Osteoblast (primary cell): Measurements from ENCODE around the gene TGM6. TPM values are rescaled to one million over a fixed set of nuclear protein-coding genes. Genes with fewer than 3 reads are reported as not detected.

Experiments used
- DNase-seq: peaks from one replicate; pipeline ENCODE4 v3.0.0; 2011; ENCODE audit warnings: low spot score, mixed read lengths; ENCODE audit not compliant: insufficient read length; ENCODE audit errors: missing footprints
- H2AFZ ChIP-seq: 2 replicates; pipeline ENCODE4 v1.6.0; 2011; ENCODE audit warnings: mild to moderate bottlenecking, low read length
- H3K27ac ChIP-seq: 2 replicates; pipeline ENCODE4 v1.5.1; 2011; ENCODE audit warnings: mild to moderate bottlenecking, low read depth, low read length, moderate library complexity
- H3K27me3 ChIP-seq: 2 replicates; pipeline ENCODE4 v1.6.0; 2012; ENCODE audit warnings: mild to moderate bottlenecking, control low read depth, inconsistent platforms, low read length, moderate library complexity; ENCODE audit not compliant: insufficient read depth
- H3K36me3 ChIP-seq: 2 replicates; pipeline ENCODE4 v1.5.1; 2011; ENCODE audit warnings: mild to moderate bottlenecking, low read length, control low read depth, moderate library complexity; ENCODE audit not compliant: insufficient read depth
- H3K4me1 ChIP-seq: 2 replicates; pipeline ENCODE4 v1.5.1; 2011; ENCODE audit warnings: mild to moderate bottlenecking, low read length, control low read depth, moderate library complexity; ENCODE audit not compliant: insufficient read depth
- H3K4me2 ChIP-seq: 2 replicates; pipeline ENCODE4 v1.6.0; 2011; ENCODE audit warnings: mild to moderate bottlenecking, low read length; ENCODE audit not compliant: insufficient read depth
- H3K4me3 ChIP-seq: fragments of 200-600 bp; sonication (generic); 3 replicates; pipeline ENCODE4 v1.5.1; 2012; ENCODE audit warnings: mild to moderate bottlenecking, low read length, inconsistent platforms; ENCODE audit not compliant: insufficient read depth
- H3K79me2 ChIP-seq: 2 replicates; pipeline ENCODE4 v1.6.0; 2012; ENCODE audit warnings: mild to moderate bottlenecking, low read length, control low read depth, inconsistent platforms; ENCODE audit not compliant: insufficient read depth
- H3K9me3 ChIP-seq: 2 replicates; pipeline ENCODE4 v1.5.1; 2011; ENCODE audit warnings: low read depth, low read length, control low read depth
- H4K20me1 ChIP-seq: 2 replicates; pipeline ENCODE4 v1.6.0; 2012; ENCODE audit warnings: mild to moderate bottlenecking, low read length, control low read depth; ENCODE audit not compliant: insufficient read depth
- total RNA-seq: library from RNA; depleted of rRNA; stranded (reverse); fragments of >200 nt; gene quantifications from 2 replicates; pipeline ENCODE4 v1.2.3, GENCODE V29; 2012
- TF ChIP-seq, protein P1 (sequence below): IDR thresholded peaks from 2 replicates; pipeline ENCODE4 v1.5.1; 2011; ENCODE audit warnings: mild to moderate bottlenecking, low read depth, low read length, moderate library complexity; ENCODE audit errors: extremely low read depth

TGM6 gene
- total RNA-seq, 1 donor: not detected

DNA sequence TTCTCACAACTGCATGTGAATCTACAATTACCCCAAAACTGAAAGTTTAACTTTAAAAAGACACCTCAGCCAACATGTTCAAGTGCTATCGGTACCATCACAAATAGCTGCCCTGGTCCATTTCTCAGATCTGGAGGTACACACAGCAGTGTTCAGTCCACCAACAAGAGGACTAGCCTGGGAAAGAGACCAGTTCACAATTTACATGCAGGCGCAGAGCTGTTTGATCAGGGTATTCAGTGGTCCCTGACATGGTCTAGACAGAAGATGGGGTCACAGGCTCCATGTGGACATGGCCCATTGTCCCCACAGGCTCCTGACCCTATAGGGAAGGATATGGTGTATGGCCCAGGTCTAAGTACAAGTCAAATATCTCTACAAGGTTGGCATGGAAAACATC, 15.6 kb upstream of the TGM6 start:
- no peak for DNase-seq
- Histone ChIP-seq H2AFZ (no peak overlapping the region), H3K9me3 (no peaks in the 10 kb centered on the region), H3K4me2 (no peak overlapping the region), H3K36me3 (no peaks in the 10 kb centered on the region), H4K20me1 (no peaks in the 10 kb centered on the region), H3K4me3 (no peak overlapping the region), H3K4me1 (no peaks in the 10 kb centered on the region), H3K27me3 (no peaks in the 10 kb centered on the region), H3K27ac (no peak overlapping the region), H3K79me2 (no peaks in the 10 kb centered on the region)
- TF ChIP-seq, protein P1, sequence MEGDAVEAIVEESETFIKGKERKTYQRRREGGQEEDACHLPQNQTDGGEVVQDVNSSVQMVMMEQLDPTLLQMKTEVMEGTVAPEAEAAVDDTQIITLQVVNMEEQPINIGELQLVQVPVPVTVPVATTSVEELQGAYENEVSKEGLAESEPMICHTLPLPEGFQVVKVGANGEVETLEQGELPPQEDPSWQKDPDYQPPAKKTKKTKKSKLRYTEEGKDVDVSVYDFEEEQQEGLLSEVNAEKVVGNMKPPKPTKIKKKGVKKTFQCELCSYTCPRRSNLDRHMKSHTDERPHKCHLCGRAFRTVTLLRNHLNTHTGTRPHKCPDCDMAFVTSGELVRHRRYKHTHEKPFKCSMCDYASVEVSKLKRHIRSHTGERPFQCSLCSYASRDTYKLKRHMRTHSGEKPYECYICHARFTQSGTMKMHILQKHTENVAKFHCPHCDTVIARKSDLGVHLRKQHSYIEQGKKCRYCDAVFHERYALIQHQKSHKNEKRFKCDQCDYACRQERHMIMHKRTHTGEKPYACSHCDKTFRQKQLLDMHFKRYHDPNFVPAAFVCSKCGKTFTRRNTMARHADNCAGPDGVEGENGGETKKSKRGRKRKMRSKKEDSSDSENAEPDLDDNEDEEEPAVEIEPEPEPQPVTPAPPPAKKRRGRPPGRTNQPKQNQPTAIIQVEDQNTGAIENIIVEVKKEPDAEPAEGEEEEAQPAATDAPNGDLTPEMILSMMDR: no peak

DNA sequence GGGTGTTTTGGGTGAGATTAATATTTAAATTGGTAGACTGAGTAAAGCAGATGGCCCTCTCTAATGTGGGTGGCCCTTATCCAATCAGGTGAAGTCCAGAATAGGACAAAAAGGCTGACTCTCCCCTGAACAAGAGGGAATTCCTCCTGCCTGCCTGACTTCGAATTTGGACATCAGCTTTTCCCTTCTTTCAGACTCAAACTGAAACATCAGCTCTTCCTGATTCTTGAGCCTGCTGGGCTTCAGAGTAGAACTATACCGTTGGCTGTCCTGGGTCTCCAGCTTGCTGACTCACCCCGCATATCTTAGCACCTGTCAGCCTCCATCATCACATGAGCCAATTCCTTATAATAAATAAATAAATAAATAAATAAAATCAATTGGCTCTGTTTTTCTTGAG, 15.0 kb upstream of the TGM6 start:
- Histone ChIP-seq H3K4me2 (no peak overlapping the region), H3K4me3 (no peak overlapping the region), H3K9me3 (no peaks in the 10 kb centered on the region), H3K4me1 (no peaks in the 10 kb centered on the region), H3K27me3 (no peaks in the 10 kb centered on the region), H2AFZ (no peak overlapping the region), H3K36me3 (no peaks in the 10 kb centered on the region), H4K20me1 (no peaks in the 10 kb centered on the region), H3K27ac (no peak overlapping the region), H3K79me2 (no peaks in the 10 kb centered on the region)
- TF ChIP-seq, protein P1: no peak
- DNase-seq: no peak

DNA sequence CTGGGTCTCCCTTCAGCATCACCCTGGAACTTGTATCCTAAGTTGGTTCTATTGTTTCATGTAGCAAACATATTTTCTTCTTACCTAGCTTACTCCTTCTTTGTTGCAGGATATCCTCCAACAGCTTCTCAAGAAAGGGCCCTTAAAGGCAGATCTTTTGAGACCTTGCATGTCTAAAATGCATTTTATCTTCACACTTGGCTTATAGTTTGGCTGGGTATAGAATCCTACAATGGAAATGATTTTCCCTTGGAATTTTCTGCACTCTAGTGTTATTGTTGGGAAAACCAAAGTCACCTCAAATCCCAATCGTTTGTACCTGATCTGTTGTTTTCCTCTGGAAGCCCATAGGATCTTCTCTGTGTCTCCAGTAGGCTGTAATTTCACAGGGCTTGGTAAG, 12.1 kb upstream of the TGM6 start:
- no peak for DNase-seq

DNA sequence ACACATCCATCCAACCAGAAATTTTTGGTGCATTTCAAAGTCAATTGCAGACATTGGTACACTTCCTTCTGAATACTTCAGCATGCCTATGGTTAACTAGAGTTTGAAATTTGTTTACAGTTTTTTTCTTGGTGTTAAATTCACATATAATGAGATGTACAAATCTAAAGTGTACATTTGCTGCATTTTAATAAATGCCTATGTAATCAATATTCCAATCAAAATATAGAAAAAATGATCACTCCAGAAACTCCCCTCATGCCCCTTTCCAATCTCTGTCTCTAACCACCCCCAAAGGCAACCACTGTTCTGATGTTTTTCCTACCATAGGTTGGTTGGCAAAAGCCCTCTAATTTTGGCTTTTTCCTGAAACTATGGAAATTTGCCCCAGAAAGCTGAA, 7.6 kb upstream of the TGM6 start:
- TF ChIP-seq, protein P1: no peak
- no peaks in the 10 kb centered on the region for H3K79me2 ChIP-seq
- no peaks in the 10 kb centered on the region for H4K20me1 ChIP-seq
- H3K4me3 ChIP-seq: no peak overlapping the region
- no peak overlapping the region for H3K27ac ChIP-seq
- no peaks in the 10 kb centered on the region for H3K4me1 ChIP-seq
- H3K4me2 ChIP-seq: no peak overlapping the region
- DNase-seq: no peak
- no peak overlapping the region for H2AFZ ChIP-seq
- H3K36me3 ChIP-seq: no peaks in the 10 kb centered on the region
- H3K9me3 ChIP-seq: no peaks in the 10 kb centered on the region
- H3K27me3 ChIP-seq: peaks cover 3% of the 10 kb centered on the region

More for the DNA sequence above, 12.1 kb upstream of the TGM6 start:
- no peak overlapping the region for H2AFZ ChIP-seq
- no peaks in the 10 kb centered on the region for H3K36me3 ChIP-seq
- TF ChIP-seq, protein P1: no peak
- no peaks in the 10 kb centered on the region for H3K79me2 ChIP-seq
- no peaks in the 10 kb centered on the region for H3K4me1 ChIP-seq
- H3K27ac ChIP-seq: no peak overlapping the region
- H3K9me3 ChIP-seq: no peaks in the 10 kb centered on the region
- H3K4me3 ChIP-seq: no peak overlapping the region
- no peaks in the 10 kb centered on the region for H4K20me1 ChIP-seq
- no peak overlapping the region for H3K4me2 ChIP-seq
- H3K27me3 ChIP-seq: no peaks in the 10 kb centered on the region
